Common myeloid progenitor, CD34-positive (primary cell): ENCODE results near the gene USP11.

Experiments
- CTCF ChIA-PET: fragments of 350-600 bp; sonication (Branson Sonifier 250); formaldehyde crosslinking; loops from one replicate; lab custom pipeline; 2021; ENCODE audit warnings: antibody characterized with exemption; lab: Charles Lee
- POLR2A ChIA-PET: fragments of 350-600 bp; sonication (Branson Sonifier 250); formaldehyde crosslinking; loops from one replicate; lab custom pipeline; 2021; ENCODE audit warnings: antibody characterized with exemption; lab: Charles Lee
- DNase-seq, 3 donors: peaks; one replicate each; pipeline versions ENCODE4 v3.0.0 to v3.0.0-alpha.2; 2013
- H3K27ac ChIP-seq, 2 experiments: 1 replicate in 1 of 2; 2 replicates in 1 of 2; pipeline ENCODE4 v1.7.0; 2013; ENCODE audit warnings: inconsistent platforms in 2 of 2, low read length in 2 of 2, mild to moderate bottlenecking in 2 of 2, low read depth in 1 of 2, moderate library complexity in 1 of 2; ENCODE audit not compliant: severe bottlenecking in 2 of 2, insufficient read depth in 1 of 2, poor library complexity in 1 of 2
- H3K27me3 ChIP-seq, 5 experiments: replicated peaks in 2 of 5; 1 replicate in 3 of 5; 2 replicates in 2 of 5; pipeline versions ENCODE4 v1.6.1 to v1.7.0; 2013; ENCODE audit warnings: low read length in 4 of 5, mild to moderate bottlenecking in 2 of 5, moderate library complexity in 2 of 5, inconsistent platforms in 1 of 5; ENCODE audit not compliant: insufficient read depth in 5 of 5, control insufficient read depth in 4 of 5
- H3K36me3 ChIP-seq, 4 experiments: 1 replicate in 2 of 4; 2 replicates in 2 of 4; pipeline versions ENCODE4 v1.6.1 to v1.7.0; 2013; ENCODE audit warnings: low read length in 3 of 4, control low read depth in 1 of 4, mild to moderate bottlenecking in 1 of 4; ENCODE audit not compliant: control insufficient read depth in 4 of 4, insufficient read depth in 4 of 4
- H3K4me1 ChIP-seq, 4 experiments: 1 replicate in 3 of 4; 2 replicates in 1 of 4; pipeline versions ENCODE4 v1.6.1 to v1.7.1; 2013; ENCODE audit warnings: low read length in 3 of 4, mild to moderate bottlenecking in 3 of 4, control low read depth in 1 of 4, inconsistent platforms in 1 of 4, moderate library complexity in 1 of 4; ENCODE audit not compliant: control insufficient read depth in 4 of 4, insufficient read depth in 4 of 4; ENCODE audit errors: control extremely low read depth in 1 of 4
- H3K4me3 ChIP-seq, 7 experiments: 1 replicate in 4 of 7; 2 replicates in 3 of 7; pipeline versions ENCODE4 v1.5.1 to v1.7.0; 2013; ENCODE audit warnings: mild to moderate bottlenecking in 7 of 7, low read length in 6 of 7, moderate library complexity in 6 of 7, inconsistent platforms in 2 of 7, low read depth in 2 of 7, control low read depth in 1 of 7; ENCODE audit not compliant: insufficient read depth in 4 of 7, control insufficient read depth in 1 of 7; ENCODE audit errors: extremely low read depth in 1 of 7
- H3K9me3 ChIP-seq, 5 experiments: 1 replicate in 4 of 5; 2 replicates in 1 of 5; pipeline versions ENCODE4 v1.6.1 to v1.7.1; 2013; ENCODE audit warnings: low read length in 4 of 5, mild to moderate bottlenecking in 2 of 5, inconsistent platforms in 1 of 5, low read depth in 1 of 5, moderate library complexity in 1 of 5; ENCODE audit not compliant: control insufficient read depth in 4 of 5, insufficient read depth in 2 of 5; ENCODE audit errors: control extremely low read depth in 1 of 5
- WGBS: methylation state at CpG from one replicate; pipeline ENCODE4 v1.1.5; 2013; ENCODE audit not compliant: insufficient coverage; 5-methylcytosine and 5-hydroxymethylcytosine counted together

Gene USP11

GRCh38 chrX:47223476-47224250 lies 9.1 kb upstream of the USP11 start:
- CTCF ChIA-PET: no interaction called here
- Histone ChIP-seq H3K4me1 (peaks cover 0 to 26% (median 20%) of the 10 kb centered on the region in 4 experiments), H3K27me3 (peaks cover 0 to 9% (median 0%) of the 10 kb centered on the region in 5 experiments), H3K4me3 (no peak overlapping the region), H3K27ac (no peak overlapping the region), H3K9me3 (no peaks in the 10 kb centered on the region), H3K36me3 (peaks cover 5 to 71% (median 46%) of the 10 kb centered on the region in 4 experiments)
- POLR2A ChIA-PET: no interaction called here
- DNase-seq: no peak
- WGBS: 97% methylated on average over 13 of the region's 13 CpGs

- no peak for DNase-seq
- 96% methylated on average over 11 of the region's 17 CpGs for WGBS
- Histone ChIP-seq H3K9me3 (no peaks in the 10 kb centered on the region), H3K4me3 (no peak overlapping the region), H3K27me3 (peaks cover 0 to 9% (median 0%) of the 10 kb centered on the region in 5 experiments), H3K27ac (no peak overlapping the region), H3K4me1 (peaks cover 0 to 24% (median 15%) of the 10 kb centered on the region in 4 experiments), H3K36me3 (peaks cover 5 to 76% (median 49%) of the 10 kb centered on the region in 4 experiments)
- ChIA-PET CTCF (interaction anchor here (1.2 kb wide), 1 partner anchor 18 kb away, joined by 3 read pairs; no protein-coding TSS in a partner anchor), POLR2A (no interaction called here)
These were observed 8.4 kb upstream of the USP11 start for GRCh38 chrX:47224266-47224895.

- H3K27me3 ChIP-seq: peaks cover 0 to 9% (median 0%) of the 10 kb centered on the region in 5 experiments
- ChIA-PET POLR2A (no interaction called here), CTCF (interaction anchor here (1.2 kb wide), 1 partner anchor 17 kb away, joined by 3 read pairs; no protein-coding TSS in a partner anchor)
- H3K4me3 ChIP-seq: no peak overlapping the region
- H3K36me3 ChIP-seq: peaks cover 5 to 79% (median 49%) of the 10 kb centered on the region in 4 experiments
- no peak overlapping the region for H3K27ac ChIP-seq
- H3K4me1 ChIP-seq: peaks cover 0 to 19% (median 10%) of the 10 kb centered on the region in 4 experiments
- no peak for DNase-seq
- H3K9me3 ChIP-seq: no peaks in the 10 kb centered on the region
- 100% methylated on average over 4 of the region's 4 CpGs for WGBS
These were observed 7.9 kb upstream of the USP11 start for GRCh38 chrX:47224896-47225290.

- no peak overlapping the region for H3K4me3 ChIP-seq
- H3K27me3 ChIP-seq: peaks cover 0 to 10% (median 0%) of the 10 kb centered on the region in 5 experiments
- peaks cover 6 to 73% (median 49%) of the 10 kb centered on the region in 4 experiments for H3K36me3 ChIP-seq
- H3K27ac ChIP-seq: no peak overlapping the region
- CTCF ChIA-PET: no interaction called here
- no peaks in the 10 kb centered on the region for H3K9me3 ChIP-seq
- H3K4me1 ChIP-seq: peaks cover 0 to 7% (median 0%) of the 10 kb centered on the region in 4 experiments
- 92% methylated on average over 4 of the region's 6 CpGs for WGBS
- DNase-seq: no peak
- POLR2A ChIA-PET: no interaction called here
These were observed 6.7 kb upstream of the USP11 start for GRCh38 chrX:47226071-47226470.

GRCh38 chrX:47226531-47227333 lies 6.1 kb upstream of the USP11 start:
- CTCF ChIA-PET: no interaction called here
- no peak for DNase-seq
- POLR2A ChIA-PET: no interaction called here
- Histone ChIP-seq H3K4me1 (peaks cover 0 to 2% (median 0%) of the 10 kb centered on the region in 4 experiments), H3K36me3 (peaks cover 7 to 68% (median 50%) of the 10 kb centered on the region in 4 experiments), H3K4me3 (no peak overlapping the region), H3K27ac (no peak overlapping the region), H3K9me3 (no peaks in the 10 kb centered on the region), H3K27me3 (peaks cover 0 to 17% (median 0%) of the 10 kb centered on the region in 5 experiments)
- 96% methylated on average over 12 of the region's 19 CpGs for WGBS

GRCh38 chrX:47227334-47227583 lies 5.5 kb upstream of the USP11 start:
- ChIA-PET CTCF (interaction anchor here (0.9 kb wide), 1 partner anchor 157 kb away, joined by 3 read pairs; no protein-coding TSS in a partner anchor), POLR2A (no interaction called here)
- Histone ChIP-seq H3K36me3 (peaks cover 7 to 63% (median 48%) of the 10 kb centered on the region in 4 experiments), H3K4me1 (peaks cover 0 to 2% (median under 1%) of the 10 kb centered on the region in 4 experiments), H3K4me3 (no peak overlapping the region), H3K27me3 (peaks cover 0 to 22% (median 0%) of the 10 kb centered on the region in 5 experiments), H3K27ac (no peak overlapping the region), H3K9me3 (no peaks in the 10 kb centered on the region)
- no peak for DNase-seq
- WGBS: no CpG with 5 or more reads among the region's 9 CpGs
